ENCODE results near the gene MYEOV. TPM values are rescaled to one million over a fixed set of nuclear protein-coding genes. Genes with fewer than 3 reads are reported as not detected.

MYEOV gene
- total and polyA plus RNA-seq, 2 of the 8 experiments (the other 6 are each of a cell fraction or from before 2014, with no cell fraction given): 0.44 to 0.67 TPM

- no peak overlapping the region for H4K5ac ChIP-seq (ENCODE audit: insufficient read length, low read depth, low read length)
- H3K27me3 ChIP-seq (replicated peaks in 1 of 4; ENCODE audit: control insufficient read depth in 3 of 4, extremely low read depth in 1 of 4, insufficient read depth in 3 of 4, low read length in 3 of 4): no peaks in the 10 kb centered on the region; a peak in 2 of 7 replicates
- H2BK12ac ChIP-seq (ENCODE audit: low read depth, low read length): no peak overlapping the region
- no peaks in the 10 kb centered on the region for H3K4me1 ChIP-seq (replicated peaks in 1 of 4; ENCODE audit: control insufficient read depth in 3 of 4, insufficient read depth in 4 of 4, low read length in 3 of 4)
- H3K79me1 ChIP-seq (ENCODE audit: low read depth, low read length): no peaks in the 10 kb centered on the region
- no peak overlapping the region for H2BK20ac ChIP-seq (ENCODE audit: low read length)
- no peak overlapping the region for H4K8ac ChIP-seq (ENCODE audit: extremely low read depth, insufficient read depth, low read length)
- no peak overlapping the region for H2AFZ ChIP-seq (ENCODE audit: low read length)
- no peaks in the 10 kb centered on the region for H3K9me3 ChIP-seq (ENCODE audit: insufficient read depth in 2 of 2, low read depth in 1 of 2, low read length in 1 of 2)
- H4K20me1 ChIP-seq (replicated peaks in 1 of 2; ENCODE audit: control insufficient read depth in 1 of 2, insufficient read depth in 2 of 2, low read length in 2 of 2): peaks cover 0 to 1% of the 10 kb centered on the region in 2 experiments
- H4K91ac ChIP-seq (replicated peaks; ENCODE audit: insufficient read length, low read length): no peak overlapping the region
- H3K4me3 ChIP-seq (ENCODE audit: extremely low read depth in 1 of 4, insufficient read depth in 2 of 4, low read depth in 3 of 4, low read length in 4 of 4): no peak overlapping the region
- ChIA-PET CTCF (ENCODE audit: partially characterized antibody) (interaction anchor here (1.5 to 1.6 kb wide), 2 partner anchors 15 to 159 kb away, joined by 5 to 8 read pairs; no protein-coding TSS in a partner anchor), POLR2A (ENCODE audit: partially characterized antibody) (interaction anchor here (1.6 kb wide), 1 partner anchor 368 kb away, joined by 3 read pairs; no protein-coding TSS in a partner anchor)
- no peak overlapping the region for H3K4me2 ChIP-seq (ENCODE audit: insufficient read depth in 1 of 2, low read depth in 2 of 2, low read length in 2 of 2)
- no peaks in the 10 kb centered on the region for H3K79me2 ChIP-seq (ENCODE audit: control insufficient read depth in 1 of 2, insufficient read depth in 2 of 2, low read length in 2 of 2)
- no peak overlapping the region for H2BK120ac ChIP-seq (replicated peaks; ENCODE audit: low read depth, low read length)
- H3K18ac ChIP-seq (ENCODE audit: extremely low read depth, low read length): no peak overlapping the region
- H3K36me3 ChIP-seq (ENCODE audit: control insufficient read depth in 2 of 4, insufficient read depth in 4 of 4, low read length in 3 of 4): no peaks in the 10 kb centered on the region
- no peak for FAIRE-seq
- H3K27ac ChIP-seq (ENCODE audit: low read depth, low read length): no peak overlapping the region
- no peak overlapping the region for H3K4ac ChIP-seq (replicated peaks; ENCODE audit: insufficient read length, low read depth, low read length)
- no peak overlapping the region for H3K56ac ChIP-seq (replicated peaks; ENCODE audit: insufficient read length, low read depth, low read length)
- H2BK15ac ChIP-seq (ENCODE audit: low read length): no peak overlapping the region
- no peak overlapping the region for H2BK5ac ChIP-seq (ENCODE audit: low read depth, low read length)
- WGBS, 2 experiments (ENCODE audit: extremely low coverage in 1 of 2, insufficient coverage in 1 of 2, insufficient read length in 1 of 2, insufficient replicate concordance in 2 of 2, low coverage in 1 of 2, low lambda C conversion rate in 2 of 2, missing lambda C conversion rate in 1 of 2): 83 to 100% methylated on average over 1 to 3 of the region's 3 CpGs
- no peak overlapping the region for H3K23ac ChIP-seq (ENCODE audit: insufficient read length)
- H3K23me2 ChIP-seq (ENCODE audit: low read depth, low read length): peaks cover 10% of the 10 kb centered on the region; the same call in 1 of the 2 replicates
- H2AK5ac ChIP-seq (ENCODE audit: low read depth, low read length): no peak overlapping the region
- no peak overlapping the region for H3K9ac ChIP-seq (replicated peaks in 1 of 4; ENCODE audit: extremely low read depth in 1 of 4, low read depth in 3 of 4, low read length in 3 of 4)
- DNase-seq (ENCODE audit: low read depth in 1 of 2, low spot score in 2 of 2): no peak
- H3K14ac ChIP-seq (ENCODE audit: insufficient read length): no peak overlapping the region
Observed at GRCh38 chr11:69272055-69272454, 21.9 kb upstream of the MYEOV start.

All from H1 (cell line).